Gastrocnemius medialis (tissue), 4 donors: ENCODE results near the gene CDC42BPG.

ENCODE experiments used
- POLR2A ChIP-seq, 2 donors: fragments of 450-650 bp; IDR thresholded peaks; one replicate each; pipeline ENCODE4 v1.6.1; 2017; ENCODE audit warnings: antibody characterized with exemption in 2 of 2, mild to moderate bottlenecking in 2 of 2, moderate library complexity in 2 of 2
- TF ChIP-seq, protein P1 (sequence below), 5 experiments: fragments of 450-650 bp in 3 of 5; fragments of 200-600 bp in 2 of 5; sonication (generic) in 2 of 5; IDR thresholded peaks in 4 of 5; conservative IDR thresholded peaks in 1 of 5; 1 replicate in 4 of 5; 2 replicates in 1 of 5; pipeline ENCODE4 v1.5.1; 2016 to 2019; ENCODE audit warnings: antibody characterized with exemption in 5 of 5, mild to moderate bottlenecking in 3 of 5, moderate library complexity in 3 of 5

DNA sequence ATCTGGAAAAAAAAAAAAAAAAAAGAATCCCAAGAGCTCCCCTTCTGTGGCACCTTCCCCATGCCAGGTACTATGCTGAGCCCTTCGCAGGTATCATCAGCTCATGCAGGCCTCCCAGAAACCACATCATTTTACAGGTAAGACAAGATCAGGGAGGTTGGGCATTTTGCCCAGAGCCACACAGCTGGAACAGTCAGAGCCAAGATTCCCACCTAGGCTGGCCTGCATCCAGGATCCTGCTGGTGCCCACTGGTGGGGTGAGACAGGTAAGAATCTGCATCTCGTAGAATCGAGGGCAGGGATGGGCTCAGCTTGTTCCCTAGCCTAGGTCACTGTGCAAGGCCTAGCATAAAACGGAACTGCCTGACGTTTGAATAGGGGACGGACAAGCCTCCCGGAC lies 18.4 kb downstream of the CDC42BPG start:
- TF ChIP-seq, protein P1, sequence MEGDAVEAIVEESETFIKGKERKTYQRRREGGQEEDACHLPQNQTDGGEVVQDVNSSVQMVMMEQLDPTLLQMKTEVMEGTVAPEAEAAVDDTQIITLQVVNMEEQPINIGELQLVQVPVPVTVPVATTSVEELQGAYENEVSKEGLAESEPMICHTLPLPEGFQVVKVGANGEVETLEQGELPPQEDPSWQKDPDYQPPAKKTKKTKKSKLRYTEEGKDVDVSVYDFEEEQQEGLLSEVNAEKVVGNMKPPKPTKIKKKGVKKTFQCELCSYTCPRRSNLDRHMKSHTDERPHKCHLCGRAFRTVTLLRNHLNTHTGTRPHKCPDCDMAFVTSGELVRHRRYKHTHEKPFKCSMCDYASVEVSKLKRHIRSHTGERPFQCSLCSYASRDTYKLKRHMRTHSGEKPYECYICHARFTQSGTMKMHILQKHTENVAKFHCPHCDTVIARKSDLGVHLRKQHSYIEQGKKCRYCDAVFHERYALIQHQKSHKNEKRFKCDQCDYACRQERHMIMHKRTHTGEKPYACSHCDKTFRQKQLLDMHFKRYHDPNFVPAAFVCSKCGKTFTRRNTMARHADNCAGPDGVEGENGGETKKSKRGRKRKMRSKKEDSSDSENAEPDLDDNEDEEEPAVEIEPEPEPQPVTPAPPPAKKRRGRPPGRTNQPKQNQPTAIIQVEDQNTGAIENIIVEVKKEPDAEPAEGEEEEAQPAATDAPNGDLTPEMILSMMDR (IDR thresholded peaks at IDR 0.05 in 4 of 5, conservative IDR thresholded peaks at IDR 0.05 in 1 of 5), result no peak
- TF ChIP-seq POLR2A (IDR thresholded peaks at IDR 0.05), result no peak
